GM12878 (cell line): ENCODE results near the gene FEV.

Experiments
- ATF7 ChIP-seq: fragments of 450-650 bp; IDR thresholded peaks from 2 replicates; pipeline ENCODE4 v1.6.1; 2016; ENCODE audit warnings: low read depth, mild to moderate bottlenecking
- BMI1 ChIP-seq: fragments of 450-650 bp; IDR thresholded peaks from 2 replicates; pipeline ENCODE4 v1.6.1; 2016; ENCODE audit warnings: mild to moderate bottlenecking, moderate library complexity, borderline replicate concordance
- CTCF ChIP-seq, 3 experiments: IDR thresholded peaks in 2 of 3; conservative IDR thresholded peaks in 1 of 3; 2 replicates each; pipeline ENCODE4 v1.5.1; 2011; ENCODE audit warnings: low read depth in 3 of 3, low read length in 3 of 3, mild to moderate bottlenecking in 3 of 3, control low read depth in 2 of 3, moderate library complexity in 2 of 3, inconsistent platforms in 1 of 3, mixed read lengths in 1 of 3; ENCODE audit not compliant: control insufficient read depth in 2 of 3, insufficient read depth in 1 of 3; ENCODE audit errors: extremely low read depth in 1 of 3
- E2F4 ChIP-seq: IDR thresholded peaks from 2 replicates; pipeline ENCODE4 v1.6.1; 2012; ENCODE audit warnings: low read depth, low read length, improper control_type of control experiment
- HDAC6 ChIP-seq: fragments of 200-600 bp; sonication (generic); IDR thresholded peaks from one replicate; pipeline ENCODE4 v1.8.0; 2017; ENCODE audit warnings: antibody characterized with exemption; ENCODE audit not compliant: unreplicated experiment
- MYB ChIP-seq: fragments of 150-350 bp; IDR thresholded peaks from 2 replicates; pipeline ENCODE4 v1.6.1; 2014; ENCODE audit warnings: mild to moderate bottlenecking, low read depth, low read length, borderline replicate concordance
- MYC ChIP-seq: IDR thresholded peaks from 2 replicates; pipeline ENCODE4 v1.6.1; 2011; ENCODE audit warnings: mild to moderate bottlenecking, low read length, moderate library complexity, inconsistent platforms; ENCODE audit not compliant: insufficient read depth, insufficient replicate concordance, insufficient read length, severe bottlenecking
- TAF1 ChIP-seq: IDR thresholded peaks from 2 replicates; pipeline ENCODE4 v1.6.1; 2011; ENCODE audit warnings: mild to moderate bottlenecking, low read depth, low read length, borderline replicate concordance
- TCF7 ChIP-seq: IDR thresholded peaks from 2 replicates; pipeline ENCODE4 v1.6.1; 2014; ENCODE audit warnings: antibody characterized with exemption, borderline replicate concordance
- TF ChIP-seq, protein P1 (sequence below): IDR thresholded peaks from 2 replicates; pipeline ENCODE4 v1.6.1; 2012; ENCODE audit warnings: low read depth, low read length, improper control_type of control experiment
- TF ChIP-seq, protein P2 (sequence below): fragments of 450-650 bp; IDR thresholded peaks from 2 replicates; pipeline ENCODE4 v1.6.1; 2017; ENCODE audit warnings: borderline replicate concordance

DNA sequence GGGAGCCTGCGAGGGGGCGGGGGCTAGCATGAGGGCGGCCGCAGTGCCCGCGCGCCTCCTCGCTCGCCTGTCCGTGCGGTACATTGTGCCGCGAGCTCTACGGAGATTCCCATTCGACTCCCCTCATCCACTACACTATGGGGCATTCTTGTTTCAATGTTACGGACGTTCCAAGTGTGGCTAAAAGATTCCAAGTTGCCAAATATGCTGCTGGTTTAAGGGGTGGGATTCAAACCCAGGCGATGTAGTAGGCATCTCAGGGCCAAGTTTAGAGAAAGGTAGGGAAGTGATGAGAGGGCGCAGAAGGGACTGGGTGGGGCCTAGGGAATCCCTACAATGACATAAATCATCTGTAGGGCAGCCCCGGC is 18.3 kb upstream of the FEV start:
- TF ChIP-seq CTCF (IDR thresholded peaks at IDR 0.05 in 2 of 3, conservative IDR thresholded peaks at IDR 0.05 in 1 of 3; ENCODE audit: control insufficient read depth in 2 of 3, extremely low read depth in 1 of 3, insufficient read depth in 1 of 3, low read depth in 3 of 3, low read length in 3 of 3): 0 out of 6 replicates have a peak, but pooled peaks of 1 of the 3 experiments have one; percentile 5
- no peak for TF ChIP-seq BMI1
- TF ChIP-seq E2F4: no peak
- TF ChIP-seq HDAC6: no peak
- TF ChIP-seq MYB: no peak
- TF ChIP-seq ATF7: no peak
- TF ChIP-seq TCF7: no peak
- no peak for TF ChIP-seq MYC
- TF ChIP-seq, protein P1, sequence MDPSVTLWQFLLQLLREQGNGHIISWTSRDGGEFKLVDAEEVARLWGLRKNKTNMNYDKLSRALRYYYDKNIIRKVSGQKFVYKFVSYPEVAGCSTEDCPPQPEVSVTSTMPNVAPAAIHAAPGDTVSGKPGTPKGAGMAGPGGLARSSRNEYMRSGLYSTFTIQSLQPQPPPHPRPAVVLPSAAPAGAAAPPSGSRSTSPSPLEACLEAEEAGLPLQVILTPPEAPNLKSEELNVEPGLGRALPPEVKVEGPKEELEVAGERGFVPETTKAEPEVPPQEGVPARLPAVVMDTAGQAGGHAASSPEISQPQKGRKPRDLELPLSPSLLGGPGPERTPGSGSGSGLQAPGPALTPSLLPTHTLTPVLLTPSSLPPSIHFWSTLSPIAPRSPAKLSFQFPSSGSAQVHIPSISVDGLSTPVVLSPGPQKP: no peak
- TF ChIP-seq TAF1: no peak
- TF ChIP-seq, protein P2, sequence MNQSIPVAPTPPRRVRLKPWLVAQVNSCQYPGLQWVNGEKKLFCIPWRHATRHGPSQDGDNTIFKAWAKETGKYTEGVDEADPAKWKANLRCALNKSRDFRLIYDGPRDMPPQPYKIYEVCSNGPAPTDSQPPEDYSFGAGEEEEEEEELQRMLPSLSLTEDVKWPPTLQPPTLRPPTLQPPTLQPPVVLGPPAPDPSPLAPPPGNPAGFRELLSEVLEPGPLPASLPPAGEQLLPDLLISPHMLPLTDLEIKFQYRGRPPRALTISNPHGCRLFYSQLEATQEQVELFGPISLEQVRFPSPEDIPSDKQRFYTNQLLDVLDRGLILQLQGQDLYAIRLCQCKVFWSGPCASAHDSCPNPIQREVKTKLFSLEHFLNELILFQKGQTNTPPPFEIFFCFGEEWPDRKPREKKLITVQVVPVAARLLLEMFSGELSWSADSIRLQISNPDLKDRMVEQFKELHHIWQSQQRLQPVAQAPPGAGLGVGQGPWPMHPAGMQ: no peak
